ENCODE measurements around the gene TBXAS1. TPM values are rescaled to one million over a fixed set of nuclear protein-coding genes. Genes with fewer than 3 reads are reported as not detected.

TBXAS1 gene
- total and polyA plus RNA-seq, 4 donors: 4.1 to 22.4 (median 12.2) TPM

- Histone ChIP-seq H3K27ac (ENCODE audit: low read depth in 1 of 2, low read length in 2 of 2) (peak overlapping the region in 1 of 2 donors; percentile 63), H3K4me1 (ENCODE audit: control insufficient read depth in 4 of 4, insufficient read depth in 4 of 4, low read length in 3 of 4) (no peaks in the 10 kb centered on the region), H3K4me3 (ENCODE audit: low read depth in 1 of 3, low read length in 3 of 3) (no peak overlapping the region), H3K9ac (ENCODE audit: low read depth in 1 of 2, low read length in 2 of 2) (no peak overlapping the region), H3K36me3 (ENCODE audit: control insufficient read depth in 4 of 4, insufficient read depth in 3 of 4, low read depth in 1 of 4, low read length in 3 of 4) (no peaks in the 10 kb centered on the region), H3K9me3 (ENCODE audit: control insufficient read depth in 4 of 4, low read length in 3 of 4) (no peaks in the 10 kb centered on the region), H3K27me3 (ENCODE audit: control insufficient read depth in 4 of 4, insufficient read depth in 4 of 4, low read length in 3 of 4) (no peaks in the 10 kb centered on the region)
- TF ChIP-seq YY1 (IDR thresholded peaks at IDR 0.05) (peak; percentile 16), CTCF (IDR thresholded peaks at IDR 0.05; ENCODE audit: low read depth, low read length, missing input control) (no peak), HNF4G (IDR thresholded peaks at IDR 0.05) (no peak)
- 77% methylated on average over 9 of the region's 9 CpGs for WGBS
- DNase-seq (ENCODE audit: low spot score): no peak
Observed at GRCh38 chr7:139855498-139856270, 26.6 kb downstream of the TBXAS1 start.

- no peaks in the 10 kb centered on the region for H3K27me3 ChIP-seq (ENCODE audit: control insufficient read depth in 4 of 4, insufficient read depth in 4 of 4, low read length in 3 of 4)
- no peak overlapping the region for H3K27ac ChIP-seq (ENCODE audit: low read depth in 1 of 2, low read length in 2 of 2)
- H3K4me1 ChIP-seq (ENCODE audit: control insufficient read depth in 4 of 4, insufficient read depth in 4 of 4, low read length in 3 of 4): no peaks in the 10 kb centered on the region
- no peaks in the 10 kb centered on the region for H3K9me3 ChIP-seq (ENCODE audit: control insufficient read depth in 4 of 4, low read length in 3 of 4)
- H3K4me3 ChIP-seq (ENCODE audit: low read depth in 1 of 3, low read length in 3 of 3): no peak overlapping the region
- H3K9ac ChIP-seq (ENCODE audit: low read depth in 1 of 2, low read length in 2 of 2): no peak overlapping the region
- no peak for DNase-seq (ENCODE audit: low spot score)
- TF ChIP-seq TAF1 (conservative IDR thresholded peaks at IDR 0.05) (no peak), EGR1 (IDR thresholded peaks at IDR 0.05; ENCODE audit: low read depth in 2 of 2) (no peak), RXRA (IDR thresholded peaks at IDR 0.05) (no peak), SP1 (IDR thresholded peaks at IDR 0.05) (no peak), REST (IDR thresholded peaks at IDR 0.05) (no peak), FOXA2 (IDR thresholded peaks at IDR 0.05) (no peak), GABPA (IDR thresholded peaks at IDR 0.05 in 1 of 2, conservative IDR thresholded peaks at IDR 0.05 in 1 of 2) (no peak), NR2F2 (IDR thresholded peaks at IDR 0.05) (no peak), MAX (IDR thresholded peaks at IDR 0.05) (no peak), ZBTB33 (IDR thresholded peaks at IDR 0.05) (no peak), JUND (IDR thresholded peaks at IDR 0.05) (no peak), RAD21 (IDR thresholded peaks at IDR 0.05) (no peak), HNF4A (conservative IDR thresholded peaks at IDR 0.05) (no peak), YY1 (IDR thresholded peaks at IDR 0.05) (no peak), CTCF (IDR thresholded peaks at IDR 0.05; ENCODE audit: low read depth, low read length, missing input control) (no peak), HNF4G (IDR thresholded peaks at IDR 0.05) (no peak)
- H3K36me3 ChIP-seq (ENCODE audit: control insufficient read depth in 4 of 4, insufficient read depth in 3 of 4, low read depth in 1 of 4, low read length in 3 of 4): no peaks in the 10 kb centered on the region
- WGBS: 93% methylated on average over 3 of the region's 3 CpGs
Observed at GRCh38 chr7:139857791-139858190, 28.7 kb downstream of the TBXAS1 start.

Measured in liver (tissue), 9 donors.